Stimulated activated naive B cell treated with anti-CD40 and anti-IgM and Interleukin-4, amounts not matched to agents 10 μg/mL and 1 μg/mL and 100 μg/mL, for 72 hours (primary cell): Measurements from ENCODE around the gene GNRH2.
A peak's percentile ranks its signal among the peaks of the same experiment; 100 is the strongest.
"Not testable (repeated sequence)": the region's sequence is repeated elsewhere in the genome, so short reads cannot be mapped to it uniquely, and the experiment has no call there.

Source experiments
- ATAC-seq, 2 donors: fragments of 150-1000 bp; cut with Tn5 transposase; replicated peaks; 2 replicates each; pipeline ENCODE4 v1.10.0; 2021; ENCODE audit warnings: moderate library complexity in 1 of 2
- DNase-seq: peaks from one replicate; pipeline ENCODE4 v3.0.0; 2021
- H3K27ac Mint-ChIP-seq: one replicate; pipeline ENCODE4 v1.8.0; 2022; ENCODE audit warnings: mild to moderate bottlenecking, mixed read lengths
- H3K27me3 Mint-ChIP-seq, 2 donors: one replicate each; pipeline ENCODE4 v1.8.0; 2022; ENCODE audit warnings: mixed read lengths in 2 of 2
- H3K36me3 Mint-ChIP-seq, 2 donors: one replicate each; pipeline ENCODE4 v1.8.0; 2022; ENCODE audit warnings: mixed read lengths in 2 of 2, mild to moderate bottlenecking in 1 of 2
- H3K4me1 Mint-ChIP-seq, 2 donors: one replicate each; pipeline ENCODE4 v1.8.0; 2022; ENCODE audit warnings: mixed read lengths in 2 of 2, mild to moderate bottlenecking in 1 of 2
- H3K4me3 Mint-ChIP-seq, 2 donors: one replicate each; pipeline ENCODE4 v1.8.0; 2022; ENCODE audit warnings: mild to moderate bottlenecking in 2 of 2, mixed read lengths in 2 of 2, moderate library complexity in 1 of 2
- H3K9me3 Mint-ChIP-seq, 2 donors: one replicate each; pipeline ENCODE4 v1.8.0; 2022; ENCODE audit warnings: mixed read lengths in 2 of 2, mild to moderate bottlenecking in 1 of 2

Gene GNRH2

GRCh38 chr20:3047486-3048419, 4.3 kb downstream of the GNRH2 start:
- no peaks in the 10 kb centered on the region for H3K9me3 Mint-ChIP-seq
- DNase-seq (no peak), ATAC-seq (no peak)
- peaks cover 24 to 28% of the 10 kb centered on the region in 2 donors for H3K36me3 Mint-ChIP-seq
- peaks cover 14 to 38% of the 10 kb centered on the region in 2 donors for H3K4me1 Mint-ChIP-seq
- H3K4me3 Mint-ChIP-seq, result peak overlapping the region; percentile 86 to 94
- peak overlapping the region; percentile 31 for H3K27ac Mint-ChIP-seq
- H3K27me3 Mint-ChIP-seq, result no peaks in the 10 kb centered on the region

- H3K4me3 Mint-ChIP-seq, result no peak overlapping the region
- H3K27ac Mint-ChIP-seq, result peak overlapping the region; percentile 5
- H3K4me1 Mint-ChIP-seq, result peaks cover 9 to 21% of the 10 kb centered on the region in 2 donors
- DNase-seq, result no peak
- no peaks in the 10 kb centered on the region for H3K27me3 Mint-ChIP-seq
- ATAC-seq, result no peak
- H3K9me3 Mint-ChIP-seq, result no peaks in the 10 kb centered on the region
- H3K36me3 Mint-ChIP-seq, result peaks cover 18 to 27% of the 10 kb centered on the region in 2 donors
Observed at GRCh38 chr20:3051385-3052019, 8.1 kb downstream of the GNRH2 start.

- H3K27ac Mint-ChIP-seq, result no peak overlapping the region
- H3K9me3 Mint-ChIP-seq, result no peaks in the 10 kb centered on the region
- H3K27me3 Mint-ChIP-seq, result no peaks in the 10 kb centered on the region
- no peak for DNase-seq
- peaks cover 5 to 11% of the 10 kb centered on the region in 2 donors for H3K4me1 Mint-ChIP-seq
- H3K4me3 Mint-ChIP-seq, result no peak overlapping the region
- H3K36me3 Mint-ChIP-seq, result peaks cover 0 to 2% of the 10 kb centered on the region in 2 donors
- no peak for ATAC-seq
Observed at GRCh38 chr20:3059489-3059888, 16.1 kb downstream of the GNRH2 start.

- H3K27ac Mint-ChIP-seq, H3K27me3 Mint-ChIP-seq, ATAC-seq, DNase-seq, H3K36me3 Mint-ChIP-seq, H3K4me3 Mint-ChIP-seq, H3K9me3 Mint-ChIP-seq: not testable (repeated sequence)
- H3K4me1 Mint-ChIP-seq, result peaks cover 11 to 23% of the 10 kb centered on the region in 2 donors
Observed at GRCh38 chr20:3064119-3064518, 20.7 kb downstream of the GNRH2 start.

- ATAC-seq (no peak), DNase-seq (no peak)
- H3K4me3 Mint-ChIP-seq, result no peak overlapping the region
Observed at GRCh38 chr20:3067139-3068014, 24.0 kb downstream of the GNRH2 start.

GRCh38 chr20:3068075-3068474, 24.7 kb downstream of the GNRH2 start:
- no peaks in the 10 kb centered on the region for H3K36me3 Mint-ChIP-seq
- no peak overlapping the region for H3K4me3 Mint-ChIP-seq
- H3K27me3 Mint-ChIP-seq, result peaks cover 4 to 17% of the 10 kb centered on the region in 2 donors
- DNase-seq (no peak), ATAC-seq (peak in 1 of 2 donors; percentile 17)
- H3K9me3 Mint-ChIP-seq, result no peaks in the 10 kb centered on the region
- H3K4me1 Mint-ChIP-seq, result peaks cover 14 to 41% of the 10 kb centered on the region in 2 donors
- no peak overlapping the region for H3K27ac Mint-ChIP-seq

More at GRCh38 chr20:3067139-3068014, 24.0 kb downstream of the GNRH2 start:
- H3K9me3 Mint-ChIP-seq, result no peaks in the 10 kb centered on the region
- no peak overlapping the region for H3K27ac Mint-ChIP-seq
- no peaks in the 10 kb centered on the region for H3K36me3 Mint-ChIP-seq
- peaks cover 4 to 11% of the 10 kb centered on the region in 2 donors for H3K27me3 Mint-ChIP-seq
- H3K4me1 Mint-ChIP-seq, result peaks cover 12 to 38% of the 10 kb centered on the region in 2 donors

- H3K4me1 Mint-ChIP-seq, result peaks cover 14 to 37% of the 10 kb centered on the region in 2 donors
- DNase-seq (no peak), ATAC-seq (peak in 1 of 2 donors; percentile 29)
- no peaks in the 10 kb centered on the region for H3K36me3 Mint-ChIP-seq
- H3K27ac Mint-ChIP-seq, result no peak overlapping the region
- H3K9me3 Mint-ChIP-seq, result no peaks in the 10 kb centered on the region
- no peak overlapping the region for H3K4me3 Mint-ChIP-seq
- H3K27me3 Mint-ChIP-seq, result peaks cover 4 to 17% of the 10 kb centered on the region in 2 donors
Observed at GRCh38 chr20:3068986-3069900, 25.8 kb downstream of the GNRH2 start.

GRCh38 chr20:3070725-3071124, 27.3 kb downstream of the GNRH2 start:
- peaks cover 6 to 32% of the 10 kb centered on the region in 2 donors for H3K4me1 Mint-ChIP-seq
- H3K36me3 Mint-ChIP-seq, result no peaks in the 10 kb centered on the region
- H3K9me3 Mint-ChIP-seq, result no peaks in the 10 kb centered on the region
- no peak for ATAC-seq
- H3K27me3 Mint-ChIP-seq, result peaks cover 6 to 19% of the 10 kb centered on the region in 2 donors
- H3K4me3 Mint-ChIP-seq, result peak overlapping the region; percentile 77 to 81
- no peak for DNase-seq
- no peak overlapping the region for H3K27ac Mint-ChIP-seq

- H3K27ac Mint-ChIP-seq, result no peak overlapping the region
- H3K27me3 Mint-ChIP-seq, result peaks cover 9 to 24% of the 10 kb centered on the region in 2 donors
- H3K36me3 Mint-ChIP-seq, result no peaks in the 10 kb centered on the region
- DNase-seq (no peak), ATAC-seq (no peak)
- peak overlapping the region; percentile 77 to 81 for H3K4me3 Mint-ChIP-seq
- H3K9me3 Mint-ChIP-seq, result no peaks in the 10 kb centered on the region
- H3K4me1 Mint-ChIP-seq, result peaks cover 6 to 32% of the 10 kb centered on the region in 2 donors
Observed at GRCh38 chr20:3071266-3071609, 27.8 kb downstream of the GNRH2 start.

GRCh38 chr20:3071610-3072529, 28.4 kb downstream of the GNRH2 start, which contains the start of gene OXT:
Gene OXT (plus strand): TSS chr20:3071620. CDS start chr20:3071656, 36 bp downstream.
- no peaks in the 10 kb centered on the region for H3K9me3 Mint-ChIP-seq
- H3K36me3 Mint-ChIP-seq, result no peaks in the 10 kb centered on the region
- peak; percentile 69 to 81 for ATAC-seq
- DNase-seq, result peak; percentile 26
- H3K4me1 Mint-ChIP-seq, result peaks cover 6 to 31% of the 10 kb centered on the region in 2 donors
- peak within 1 kb of the TSS; percentile 65 for H3K27ac Mint-ChIP-seq
- peaks cover 12 to 28% of the 10 kb centered on the region in 2 donors for H3K27me3 Mint-ChIP-seq
- peak within 1 kb of the TSS; percentile 77 to 81 for H3K4me3 Mint-ChIP-seq

GRCh38 chr20:3072530-3073250, 29.3 kb downstream of the GNRH2 start:
- Mint-ChIP-seq H3K4me1 (peaks cover 7 to 39% of the 10 kb centered on the region in 2 donors), H3K27ac (peak overlapping the region; percentile 65), H3K27me3 (peaks cover 16 to 34% of the 10 kb centered on the region in 2 donors), H3K9me3 (no peaks in the 10 kb centered on the region), H3K4me3 (peak overlapping the region; percentile 77 to 81), H3K36me3 (no peaks in the 10 kb centered on the region)
- ATAC-seq, result no peak
- no peak for DNase-seq

GRCh38 chr20:3073251-3073643, 29.8 kb downstream of the GNRH2 start:
- DNase-seq, H3K4me3 Mint-ChIP-seq, H3K9me3 Mint-ChIP-seq, H3K27ac Mint-ChIP-seq, ATAC-seq, H3K36me3 Mint-ChIP-seq: not testable (repeated sequence)
- Mint-ChIP-seq H3K4me1 (peaks cover 9 to 40% of the 10 kb centered on the region in 2 donors), H3K27me3 (peaks cover 21 to 36% of the 10 kb centered on the region in 2 donors)
